ENCODE results near the gene SPP1.
"Not testable (repeated sequence)": the region's sequence is repeated elsewhere in the genome, so short reads cannot be mapped to it uniquely, and the experiment has no call there.

The SPP1 gene

DNA sequence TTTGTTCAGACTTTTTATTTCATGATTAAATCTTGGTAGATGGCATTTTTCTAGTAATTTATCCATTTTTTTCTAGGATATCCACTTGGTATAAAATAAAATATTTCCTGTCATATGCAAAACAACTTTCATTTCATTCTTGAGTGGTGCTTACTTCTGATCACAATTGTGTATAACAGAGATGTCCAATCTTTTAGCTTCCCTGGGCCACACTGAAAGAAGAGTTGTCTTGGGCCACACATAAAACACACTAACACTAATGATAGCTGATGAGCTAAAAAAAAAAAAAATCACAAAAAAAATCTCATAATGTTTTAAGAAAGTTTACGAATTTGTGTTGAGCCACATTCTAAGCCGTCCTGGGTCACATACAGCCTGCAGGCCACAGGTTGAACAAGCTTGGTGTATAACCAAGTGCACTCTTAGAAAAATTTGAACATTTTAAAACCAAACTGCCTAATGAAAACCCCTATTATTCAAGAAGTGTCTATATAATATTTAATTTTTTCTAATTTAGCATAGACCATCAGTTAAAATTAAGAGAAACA lies 41.3 kb upstream of the SPP1 start:
- Mint-ChIP-seq H3K4me1 (no peaks in the 10 kb centered on the region), H3K4me3 (no peak overlapping the region), H3K27ac (no peak overlapping the region), H3K9me3 (peaks cover 18% of the 10 kb centered on the region), H3K36me3 (ENCODE audit: low read depth) (peaks cover 3% of the 10 kb centered on the region), H3K27me3 (ENCODE audit: low read depth) (no peaks in the 10 kb centered on the region)
- TF ChIP-seq, protein P1, sequence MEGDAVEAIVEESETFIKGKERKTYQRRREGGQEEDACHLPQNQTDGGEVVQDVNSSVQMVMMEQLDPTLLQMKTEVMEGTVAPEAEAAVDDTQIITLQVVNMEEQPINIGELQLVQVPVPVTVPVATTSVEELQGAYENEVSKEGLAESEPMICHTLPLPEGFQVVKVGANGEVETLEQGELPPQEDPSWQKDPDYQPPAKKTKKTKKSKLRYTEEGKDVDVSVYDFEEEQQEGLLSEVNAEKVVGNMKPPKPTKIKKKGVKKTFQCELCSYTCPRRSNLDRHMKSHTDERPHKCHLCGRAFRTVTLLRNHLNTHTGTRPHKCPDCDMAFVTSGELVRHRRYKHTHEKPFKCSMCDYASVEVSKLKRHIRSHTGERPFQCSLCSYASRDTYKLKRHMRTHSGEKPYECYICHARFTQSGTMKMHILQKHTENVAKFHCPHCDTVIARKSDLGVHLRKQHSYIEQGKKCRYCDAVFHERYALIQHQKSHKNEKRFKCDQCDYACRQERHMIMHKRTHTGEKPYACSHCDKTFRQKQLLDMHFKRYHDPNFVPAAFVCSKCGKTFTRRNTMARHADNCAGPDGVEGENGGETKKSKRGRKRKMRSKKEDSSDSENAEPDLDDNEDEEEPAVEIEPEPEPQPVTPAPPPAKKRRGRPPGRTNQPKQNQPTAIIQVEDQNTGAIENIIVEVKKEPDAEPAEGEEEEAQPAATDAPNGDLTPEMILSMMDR (IDR thresholded peaks at IDR 0.05; ENCODE audit: unreplicated experiment in 3 of 3) = no peak

GRCh38 chr4:87934973-87935372 lies 40.5 kb upstream of the SPP1 start:
- no peak overlapping the region for H3K4me3 Mint-ChIP-seq
- H3K36me3 Mint-ChIP-seq (ENCODE audit: low read depth) = peaks cover 3% of the 10 kb centered on the region
- TF ChIP-seq, protein P1 (IDR thresholded peaks at IDR 0.05; ENCODE audit: unreplicated experiment in 3 of 3) = no peak
- H3K27ac Mint-ChIP-seq = no peak overlapping the region
- H3K9me3 Mint-ChIP-seq = peaks cover 16% of the 10 kb centered on the region
- no peaks in the 10 kb centered on the region for H3K4me1 Mint-ChIP-seq
- H3K27me3 Mint-ChIP-seq (ENCODE audit: low read depth) = no peaks in the 10 kb centered on the region

- not testable (repeated sequence) for H3K27ac Mint-ChIP-seq, H3K4me1 Mint-ChIP-seq, H3K4me3 Mint-ChIP-seq
Observed at GRCh38 chr4:87935954-87936353, 39.6 kb upstream of the SPP1 start.

DNA sequence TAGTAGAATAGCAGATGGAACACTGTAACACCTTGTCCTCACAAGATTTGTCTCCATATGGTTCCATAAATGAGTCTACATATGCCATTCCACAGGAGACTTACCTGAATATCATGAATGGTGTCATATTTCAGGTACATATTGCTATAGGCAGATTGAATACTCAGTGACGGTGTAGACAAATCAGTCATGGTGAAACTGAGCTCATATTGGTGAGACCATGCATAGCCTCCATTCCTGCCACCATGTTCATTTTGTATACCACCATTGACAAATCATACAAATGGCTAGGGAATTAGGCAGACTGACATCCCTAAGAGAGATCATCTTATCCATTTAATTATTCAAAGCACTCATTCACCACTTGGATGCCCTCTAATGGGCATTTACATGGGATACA lies 38.0 kb upstream of the SPP1 start:
- H3K9me3 Mint-ChIP-seq = peaks cover 3% of the 10 kb centered on the region
- peaks cover 9% of the 10 kb centered on the region for H3K27me3 Mint-ChIP-seq (ENCODE audit: low read depth)
- no peak overlapping the region for H3K27ac Mint-ChIP-seq
- TF ChIP-seq, protein P1 (IDR thresholded peaks at IDR 0.05; ENCODE audit: unreplicated experiment in 3 of 3) = no peak
- H3K36me3 Mint-ChIP-seq (ENCODE audit: low read depth) = no peaks in the 10 kb centered on the region
- H3K4me1 Mint-ChIP-seq = no peaks in the 10 kb centered on the region
- H3K4me3 Mint-ChIP-seq = no peak overlapping the region

More at GRCh38 chr4:87935954-87936353, 39.6 kb upstream of the SPP1 start:
- H3K27me3 Mint-ChIP-seq (ENCODE audit: low read depth); H3K36me3 Mint-ChIP-seq (ENCODE audit: low read depth): not testable (repeated sequence)
- H3K9me3 Mint-ChIP-seq = peaks cover 11% of the 10 kb centered on the region

- Mint-ChIP-seq H3K4me3 (no peak overlapping the region), H3K27me3 (ENCODE audit: low read depth) (peaks cover 9% of the 10 kb centered on the region), H3K9me3 (no peaks in the 10 kb centered on the region), H3K4me1 (no peaks in the 10 kb centered on the region), H3K27ac (no peak overlapping the region), H3K36me3 (ENCODE audit: low read depth) (no peaks in the 10 kb centered on the region)
- TF ChIP-seq, protein P1 (IDR thresholded peaks at IDR 0.05; ENCODE audit: unreplicated experiment in 3 of 3) = no peak
Observed at GRCh38 chr4:87938746-87939145, 36.8 kb upstream of the SPP1 start.

- no peaks in the 10 kb centered on the region for H3K36me3 Mint-ChIP-seq (ENCODE audit: low read depth)
- no peaks in the 10 kb centered on the region for H3K4me1 Mint-ChIP-seq
- H3K27me3 Mint-ChIP-seq (ENCODE audit: low read depth) = peaks cover 9% of the 10 kb centered on the region
- no peak overlapping the region for H3K4me3 Mint-ChIP-seq
- H3K27ac Mint-ChIP-seq = no peak overlapping the region
- H3K9me3 Mint-ChIP-seq = no peaks in the 10 kb centered on the region
- TF ChIP-seq, protein P1 (IDR thresholded peaks at IDR 0.05; ENCODE audit: unreplicated experiment in 3 of 3) = no peak
Observed at GRCh38 chr4:87939978-87940690, 35.4 kb upstream of the SPP1 start.

GRCh38 chr4:87940809-87941208 lies 34.7 kb upstream of the SPP1 start:
- H3K27me3 Mint-ChIP-seq (ENCODE audit: low read depth); H3K36me3 Mint-ChIP-seq (ENCODE audit: low read depth); H3K27ac Mint-ChIP-seq; H3K4me3 Mint-ChIP-seq; H3K9me3 Mint-ChIP-seq; H3K4me1 Mint-ChIP-seq: not testable (repeated sequence)

All from nephron (organoid).